Stimulated activated CD4-positive, alpha-beta T cell treated with anti-CD3 and anti-CD28 coated beads, Interleukin-12 subunit alpha, Interleukin-12 subunit beta, amount 100 ng/mL, for 48 hours (primary cell): ENCODE results near the gene ARMC9.
"Not testable (repeated sequence)": the region's sequence is repeated elsewhere in the genome, so short reads cannot be mapped to it uniquely, and the experiment has no call there.

Experiments used
- DNase-seq, 3 donors: peaks; one replicate each; pipeline ENCODE4 v3.0.0-alpha.2; 2020; ENCODE audit warnings: low read depth in 2 of 3, low spot score in 1 of 3

The ARMC9 gene

GRCh38 chr2:231336236-231336635 is 137.8 kb downstream of the ARMC9 start:
- DNase-seq: no peak

GRCh38 chr2:231336700-231337099 is 138.3 kb downstream of the ARMC9 start:
- no peak for DNase-seq

- DNase-seq: no peak
These were observed 139.7 kb downstream of the ARMC9 start for GRCh38 chr2:231337807-231338759.

- no peak for DNase-seq
These were observed 140.9 kb downstream of the ARMC9 start for GRCh38 chr2:231339316-231339715.

- DNase-seq: no peak
These were observed 142.7 kb downstream of the ARMC9 start for GRCh38 chr2:231341100-231341499.

- no peak for DNase-seq
These were observed 143.8 kb downstream of the ARMC9 start for GRCh38 chr2:231342061-231342711.

GRCh38 chr2:231343006-231343710 is 144.7 kb downstream of the ARMC9 start:
- no peak for DNase-seq

GRCh38 chr2:231343988-231344387 is 145.6 kb downstream of the ARMC9 start:
- no peak for DNase-seq

GRCh38 chr2:231344851-231345250 is 146.4 kb downstream of the ARMC9 start:
- DNase-seq: no peak

- no peak for DNase-seq
These were observed 148.7 kb downstream of the ARMC9 start for GRCh38 chr2:231347081-231347480.

GRCh38 chr2:231347638-231348037 is 149.2 kb downstream of the ARMC9 start:
- no peak for DNase-seq

- DNase-seq: no peak
These were observed 149.7 kb downstream of the ARMC9 start for GRCh38 chr2:231348173-231348572.

- DNase-seq: no peak
These were observed 150.4 kb downstream of the ARMC9 start for GRCh38 chr2:231348704-231349373.

GRCh38 chr2:231349374-231349735 is 150.9 kb downstream of the ARMC9 start:
- not testable (repeated sequence) for DNase-seq

GRCh38 chr2:231351648-231352047 is 153.2 kb downstream of the ARMC9 start:
- DNase-seq: no peak

GRCh38 chr2:231353469-231353868 is 155.0 kb downstream of the ARMC9 start:
- DNase-seq: no peak

GRCh38 chr2:231355508-231356465 is 157.4 kb downstream of the ARMC9 start:
- DNase-seq: no peak

- DNase-seq: no peak
These were observed 158.0 kb downstream of the ARMC9 start for GRCh38 chr2:231356466-231356844.

GRCh38 chr2:231357048-231357447 is 158.6 kb downstream of the ARMC9 start:
- DNase-seq: no peak

- DNase-seq: no peak
These were observed 159.5 kb downstream of the ARMC9 start for GRCh38 chr2:231357931-231358330.
